PC-9 (cell line): ENCODE results near the gene COL18A1. TPM values are rescaled to one million over a fixed set of nuclear protein-coding genes. Genes with fewer than 3 reads are reported as not detected.
"Not testable (repeated sequence)": the region's sequence is repeated elsewhere in the genome, so short reads cannot be mapped to it uniquely, and the experiment has no call there.

ENCODE experiments used
- BruUV-seq: library from RNA; stranded (reverse); fragments of 400-500 nt; replicated peaks from 2 replicates; lab custom pipeline; 2021; lab: Mats Ljungman, UMichigan
- CTCF ChIA-PET: fragments of 300-600 bp; sonication (Branson Sonifier 250); formaldehyde crosslinking; loops from one replicate; lab custom pipeline; 2022; ENCODE audit warnings: antibody characterized with exemption; lab: Charles Lee
- POLR2A ChIA-PET: fragments of 300-600 bp; sonication (Branson Sonifier 250); formaldehyde crosslinking; loops from one replicate; lab custom pipeline; 2022; ENCODE audit warnings: antibody characterized with exemption; ENCODE audit not compliant: unreplicated experiment; lab: Charles Lee
- DNase-seq, 2 experiments: peaks; one replicate each; pipeline versions ENCODE4 v3.0.0 to v3.0.0-alpha.2; 2015 to 2022; ENCODE audit warnings: mixed read lengths in 1 of 2
- H2AFZ ChIP-seq: fragments of 200-600 bp; sonication (generic); 2 replicates; pipeline ENCODE4 v1.8.1; 2017; ENCODE audit warnings: antibody characterized with exemption
- H3F3A ChIP-seq: fragments of 200-600 bp; sonication (generic); 2 replicates; pipeline ENCODE4 v1.8.1; 2017; ENCODE audit warnings: antibody characterized with exemption, mild to moderate bottlenecking, low read depth; ENCODE audit not compliant: insufficient read depth
- H3K27ac ChIP-seq: fragments of 200-600 bp; sonication (generic); 2 replicates; pipeline ENCODE4 v1.6.1; 2016; ENCODE audit warnings: mixed run types
- H3K27me3 ChIP-seq: fragments of 200-600 bp; sonication (generic); 2 replicates; pipeline ENCODE4 v1.6.1; 2016; ENCODE audit warnings: low read depth, mixed run types; ENCODE audit not compliant: insufficient read depth
- H3K36me3 ChIP-seq: fragments of 200-600 bp; sonication (generic); 2 replicates; pipeline ENCODE4 v1.6.1; 2016; ENCODE audit warnings: low read depth, mixed run types
- H3K4me1 ChIP-seq: fragments of 200-600 bp; sonication (generic); replicated peaks from 2 replicates; pipeline ENCODE4 v1.6.1; 2016; ENCODE audit warnings: mixed run types; ENCODE audit not compliant: insufficient read depth
- H3K4me2 ChIP-seq: fragments of 200-600 bp; sonication (generic); 2 replicates; pipeline ENCODE4 v1.6.1; 2017; ENCODE audit warnings: mixed run types
- H3K4me3 ChIP-seq: fragments of 200-600 bp; sonication (generic); 2 replicates; pipeline ENCODE4 v1.6.1; 2016; ENCODE audit warnings: mixed run types
- H3K79me2 ChIP-seq: fragments of 200-600 bp; sonication (generic); 2 replicates; pipeline ENCODE4 v1.6.1; 2017; ENCODE audit warnings: low read depth, mixed run types
- H3K9me2 ChIP-seq: fragments of 200-600 bp; sonication (generic); 2 replicates; pipeline ENCODE4 v1.8.1; 2017; ENCODE audit warnings: mild to moderate bottlenecking; ENCODE audit not compliant: insufficient read depth
- H3K9me3 ChIP-seq: fragments of 200-600 bp; sonication (generic); 2 replicates; pipeline ENCODE4 v1.8.1; 2016; ENCODE audit warnings: low read depth; ENCODE audit not compliant: insufficient read depth
- H4K20me1 ChIP-seq: fragments of 200-600 bp; sonication (generic); 2 replicates; pipeline ENCODE4 v1.8.1; 2017; ENCODE audit not compliant: insufficient read depth
- CTCF ChIP-seq: fragments of 200-600 bp; sonication (generic); conservative IDR thresholded peaks from 2 replicates; pipeline ENCODE4 v1.6.1; 2017; ENCODE audit warnings: mixed run types, antibody characterized with exemption, mild to moderate bottlenecking, moderate library complexity
- EZH2 ChIP-seq: fragments of 200-600 bp; sonication (generic); IDR thresholded peaks from 2 replicates; pipeline ENCODE4 v1.8.0; 2017; ENCODE audit warnings: antibody characterized with exemption, low read depth
- intact Hi-C: fragments of 100-400 bp; cut with micrococcal nuclease; formaldehyde crosslinking; loops from one replicate; pipeline ENCODE4 v1.10.0; 2022; ENCODE audit not compliant: unreplicated experiment
- total RNA-seq: library from RNA; stranded (reverse); gene quantifications from 2 replicates; pipeline ENCODE4 v1.2.3, GENCODE V29; 2021

COL18A1 gene
- total RNA-seq, 1 experiment from 2014 or later = 82.4 TPM

DNA sequence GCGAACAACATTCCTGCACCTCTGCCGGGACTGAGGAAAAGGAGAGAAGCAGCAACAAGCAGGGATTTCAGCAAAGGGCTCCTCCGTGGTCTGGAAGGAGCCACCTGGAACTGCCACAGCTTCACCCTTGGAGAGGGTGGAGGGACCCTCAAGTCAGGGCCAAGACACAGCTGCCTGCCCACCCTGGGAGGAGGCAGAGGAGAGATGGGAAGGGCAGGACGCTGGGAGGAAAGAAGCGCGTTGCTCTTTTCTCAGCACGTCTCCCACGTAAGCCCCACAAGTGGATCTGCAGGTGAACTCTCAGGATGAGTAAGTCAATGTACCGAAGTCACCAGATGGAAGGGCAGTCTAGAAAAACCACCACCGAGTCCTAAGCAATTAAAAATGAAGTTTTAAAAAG is 97.6 kb downstream of the COL18A1 start:
- no peaks in the 10 kb centered on the region for H3K9me2 ChIP-seq
- no peak for TF ChIP-seq CTCF
- TF ChIP-seq EZH2 = no peak
- no peak overlapping the region for H2AFZ ChIP-seq
- no peak for DNase-seq
- no peaks in the 10 kb centered on the region for H3K27me3 ChIP-seq
- H3F3A ChIP-seq = no peaks in the 10 kb centered on the region
- H3K27ac ChIP-seq = no peak overlapping the region
- H3K79me2 ChIP-seq = no peaks in the 10 kb centered on the region
- intact Hi-C loops = no loop called here
- no peaks in the 10 kb centered on the region for H4K20me1 ChIP-seq
- no peak overlapping the region for H3K4me3 ChIP-seq
- H3K4me1 ChIP-seq = no peaks in the 10 kb centered on the region
- no peaks in the 10 kb centered on the region for H3K36me3 ChIP-seq
- CTCF ChIA-PET = no interaction called here
- H3K9me3 ChIP-seq = no peaks in the 10 kb centered on the region
- no TSS peak for BruUV-seq
- POLR2A ChIA-PET = no interaction called here
- H3K4me2 ChIP-seq = no peak overlapping the region

GRCh38 chr21:45503226-45503625 is 98.3 kb downstream of the COL18A1 start:
- CTCF ChIA-PET, H3K27ac ChIP-seq, H4K20me1 ChIP-seq: not testable (repeated sequence)

DNA sequence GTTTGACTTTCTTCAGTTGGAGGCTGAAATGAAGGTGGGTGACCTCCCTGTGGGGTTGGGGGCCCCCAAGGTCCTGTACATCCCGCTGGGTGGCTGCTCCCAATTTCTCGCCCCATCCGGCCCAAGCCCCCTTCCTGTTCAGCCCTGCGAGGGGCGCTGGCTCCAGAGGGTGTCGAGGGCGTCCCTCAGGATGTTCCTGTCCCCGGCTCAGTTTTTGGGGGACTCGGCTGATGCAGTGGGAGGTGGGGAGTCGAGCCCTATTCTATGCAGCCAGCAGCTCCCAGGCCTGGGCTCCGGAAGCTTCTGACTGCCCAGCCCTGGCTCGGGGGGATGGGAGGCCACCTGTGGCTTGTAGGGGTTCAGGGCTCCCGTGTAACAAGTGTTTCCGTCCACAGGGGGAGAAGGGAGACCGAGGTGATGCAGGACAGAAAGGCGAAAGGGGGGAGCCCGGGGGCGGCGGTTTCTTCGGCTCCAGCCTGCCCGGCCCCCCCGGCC is 99.1 kb downstream of the COL18A1 start:
- CTCF ChIA-PET = no interaction called here
- no peaks in the 10 kb centered on the region for H4K20me1 ChIP-seq
- H3K9me3 ChIP-seq = no peaks in the 10 kb centered on the region
- no peak overlapping the region for H3K27ac ChIP-seq
- H3K27me3 ChIP-seq = no peaks in the 10 kb centered on the region
- no peak for DNase-seq
- no peak overlapping the region for H3K4me3 ChIP-seq
- no peaks in the 10 kb centered on the region for H3K79me2 ChIP-seq
- intact Hi-C loops = no loop called here
- no peaks in the 10 kb centered on the region for H3K4me1 ChIP-seq
- H3K9me2 ChIP-seq = no peaks in the 10 kb centered on the region
- H3F3A ChIP-seq = no peaks in the 10 kb centered on the region
- no peaks in the 10 kb centered on the region for H3K36me3 ChIP-seq
- no peak overlapping the region for H3K4me2 ChIP-seq
- no TSS peak for BruUV-seq
- no peak for TF ChIP-seq EZH2
- TF ChIP-seq CTCF = no peak
- POLR2A ChIA-PET = no interaction called here
- no peak overlapping the region for H2AFZ ChIP-seq

More at GRCh38 chr21:45503226-45503625, 98.3 kb downstream of the COL18A1 start:
- H3K4me3 ChIP-seq, POLR2A ChIA-PET, DNase-seq, H3F3A ChIP-seq, H3K4me2 ChIP-seq, H3K4me1 ChIP-seq, H3K27me3 ChIP-seq, H3K9me3 ChIP-seq, H2AFZ ChIP-seq, H3K36me3 ChIP-seq, H3K9me2 ChIP-seq, intact Hi-C loops, H3K79me2 ChIP-seq, BruUV-seq: not testable (repeated sequence)
